Fibroblast of lung (primary cell): ENCODE measurements around the gene CYBA.

Experiments
- CTCF ChIP-seq, 2 donors: IDR thresholded peaks in 1 of 2; conservative IDR thresholded peaks in 1 of 2; 1 replicate in 1 of 2; 2 replicates in 1 of 2; pipeline ENCODE4 v1.5.1; 2011 to 2012; ENCODE audit warnings: low read length in 2 of 2, control low read depth in 1 of 2, inconsistent platforms in 1 of 2, low read depth in 1 of 2, mild to moderate bottlenecking in 1 of 2
- EZH2 ChIP-seq: IDR thresholded peaks from 2 replicates; pipeline ENCODE4 v1.5.1; 2012; ENCODE audit warnings: low read length, control low read depth, mild to moderate bottlenecking; ENCODE audit errors: missing control alignments

GRCh38 chr16:88673716-88674379 lies 23.0 kb upstream of the CYBA start:
- no peak for TF ChIP-seq CTCF (conservative IDR thresholded peaks at IDR 0.05 in 1 of 2, IDR thresholded peaks at IDR 0.05 in 1 of 2; ENCODE audit: low read depth in 1 of 2, low read length in 2 of 2)
- TF ChIP-seq EZH2: no peak
